HG02763 (cell line): ENCODE measurements around the gene ZNF565.
"Not testable (repeated sequence)": the region's sequence is repeated elsewhere in the genome, so short reads cannot be mapped to it uniquely, and the experiment has no call there.

Experiments used
- ATAC-seq: cut with Tn5 transposase; IDR thresholded peaks from one replicate; pipeline ENCODE4 v1.9.1; 2021; ENCODE audit warnings: mild to moderate bottlenecking, moderate library complexity; ENCODE audit not compliant: unreplicated experiment

The ZNF565 gene

DNA sequence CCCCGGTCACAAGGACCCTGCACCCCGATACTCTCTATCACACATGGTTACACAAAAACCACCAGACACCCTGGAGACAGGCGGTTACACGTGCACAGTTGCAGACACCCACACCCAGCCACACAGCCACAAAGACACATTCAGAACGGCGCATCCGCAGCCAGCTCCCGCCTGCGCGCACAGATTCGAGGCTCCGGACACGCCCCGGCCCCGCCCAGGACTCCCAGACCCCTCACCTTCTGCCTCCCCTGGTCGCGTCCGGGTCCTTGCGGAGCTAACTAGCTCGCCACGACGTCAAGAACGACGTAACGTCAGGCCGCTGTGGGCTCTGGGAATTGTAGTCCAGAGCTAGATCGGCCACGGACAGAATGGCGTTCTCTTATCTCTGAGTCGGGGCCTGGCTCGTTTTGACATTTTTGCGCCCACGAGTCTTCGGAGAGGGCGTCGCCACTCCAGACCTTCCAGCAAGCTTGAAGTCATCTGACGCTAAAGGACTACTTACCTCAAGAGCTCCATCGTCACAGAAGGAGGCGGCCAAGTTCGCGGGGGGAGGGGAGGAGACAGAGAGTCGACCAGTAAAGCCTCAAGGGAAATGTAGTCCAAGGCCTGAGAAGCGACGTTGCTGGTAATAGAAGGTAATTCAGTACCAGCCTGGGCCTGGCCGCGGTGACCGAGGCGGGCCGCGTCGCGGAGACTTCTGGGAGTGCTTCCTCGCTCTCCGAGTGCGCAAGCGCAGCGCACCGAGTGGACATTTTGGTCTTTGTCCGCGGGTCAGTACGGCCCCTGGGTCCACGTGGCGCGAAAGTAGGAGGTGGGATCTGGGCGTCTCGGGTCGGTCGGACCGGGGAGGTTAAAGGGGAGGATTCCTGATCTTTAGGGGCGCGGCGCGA, at the start of gene ZNF565, which contains the start of gene ZNF146:
Gene ZNF565 (minus strand): TSS at position 280 of the 890 bp plus-strand sequence. CDS start 12,680 bp downstream, outside the sequence.
Gene ZNF146 (plus strand): TSS at position 721 of the 890 bp plus-strand sequence. CDS start 21,335 bp downstream, outside the sequence.
- peak; percentile 91 for ATAC-seq

DNA sequence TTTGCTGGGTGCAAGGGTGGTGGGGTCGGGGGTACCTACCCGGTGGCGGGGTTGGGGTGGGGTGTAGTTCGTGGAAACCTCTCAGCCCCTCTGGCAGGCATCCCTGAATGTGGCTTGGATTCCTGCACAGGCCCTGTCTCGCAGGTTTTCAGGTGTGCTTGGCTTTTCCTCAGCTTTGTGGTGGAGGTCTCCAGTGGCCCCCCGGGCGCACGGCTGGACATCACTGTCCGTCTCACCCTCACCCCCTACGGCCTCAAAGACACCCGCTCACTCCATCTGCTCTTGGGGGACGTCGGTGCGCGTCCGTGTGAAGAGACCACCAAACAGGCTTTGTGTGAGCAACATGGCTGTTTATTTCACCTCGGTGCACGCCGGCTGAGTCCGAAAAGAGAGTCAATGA, 44.7 kb upstream of the ZNF565 start:
- ATAC-seq: no peak

DNA sequence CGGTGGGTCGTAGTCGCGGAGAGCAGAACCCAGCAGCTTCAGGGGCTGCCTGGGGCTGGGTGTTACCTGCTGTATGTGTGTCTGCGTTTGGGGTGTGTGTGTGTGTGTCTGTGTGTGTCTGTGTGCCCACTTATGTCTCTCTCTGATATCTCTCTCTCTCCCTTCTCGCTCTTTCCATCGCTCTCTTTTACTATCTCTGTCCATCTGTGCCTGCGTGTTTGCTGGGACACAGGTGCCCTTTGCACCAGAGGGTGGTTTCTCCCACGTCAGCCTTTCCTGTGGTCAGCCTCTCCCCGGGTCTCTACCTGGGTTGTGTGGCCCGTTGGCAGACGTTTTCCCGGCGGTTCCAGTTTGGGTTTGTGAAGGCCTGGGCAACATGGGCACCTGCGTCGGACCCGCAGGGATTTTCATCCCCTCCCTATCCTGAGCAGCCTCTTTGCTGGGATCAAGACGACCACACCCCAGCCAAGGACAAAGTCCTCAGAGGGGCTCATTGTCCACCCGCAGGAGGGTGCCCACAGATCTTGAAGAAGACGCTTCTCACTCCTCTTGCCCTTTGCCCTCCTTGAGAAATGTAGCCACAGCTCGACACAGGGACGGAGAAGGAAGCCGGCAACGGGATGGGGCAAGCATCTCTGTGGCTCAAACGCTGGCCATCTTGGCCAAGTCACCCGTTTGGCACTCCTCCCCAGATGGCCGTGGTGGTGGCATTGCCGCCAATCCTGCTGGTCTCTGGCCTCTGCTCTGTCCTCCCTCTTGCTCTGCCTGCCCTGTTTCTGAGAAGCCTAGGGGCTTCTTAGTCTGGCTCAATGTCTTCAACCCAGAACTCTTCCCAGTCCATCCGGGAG, 43.8 kb upstream of the ZNF565 start:
- no peak for ATAC-seq

DNA sequence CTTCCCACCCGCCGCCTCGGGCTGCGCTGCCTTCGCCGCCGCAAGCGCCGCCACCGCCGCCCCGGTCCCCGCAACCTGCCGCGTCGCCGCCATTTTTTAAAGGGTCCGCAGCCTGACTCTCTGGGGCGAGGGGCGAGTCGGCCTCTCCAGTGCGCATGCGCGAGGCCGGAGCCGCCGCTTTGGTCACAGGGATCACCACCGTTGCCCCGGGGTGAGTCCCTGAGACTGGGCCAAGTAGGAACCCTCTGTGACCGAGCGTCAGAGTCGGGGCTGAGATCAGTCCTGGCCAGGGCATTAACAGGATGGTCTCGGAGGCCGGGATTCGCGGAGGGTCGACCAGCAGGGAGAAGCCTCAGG, 43.0 kb upstream of the ZNF565 start:
- ATAC-seq: no peak

DNA sequence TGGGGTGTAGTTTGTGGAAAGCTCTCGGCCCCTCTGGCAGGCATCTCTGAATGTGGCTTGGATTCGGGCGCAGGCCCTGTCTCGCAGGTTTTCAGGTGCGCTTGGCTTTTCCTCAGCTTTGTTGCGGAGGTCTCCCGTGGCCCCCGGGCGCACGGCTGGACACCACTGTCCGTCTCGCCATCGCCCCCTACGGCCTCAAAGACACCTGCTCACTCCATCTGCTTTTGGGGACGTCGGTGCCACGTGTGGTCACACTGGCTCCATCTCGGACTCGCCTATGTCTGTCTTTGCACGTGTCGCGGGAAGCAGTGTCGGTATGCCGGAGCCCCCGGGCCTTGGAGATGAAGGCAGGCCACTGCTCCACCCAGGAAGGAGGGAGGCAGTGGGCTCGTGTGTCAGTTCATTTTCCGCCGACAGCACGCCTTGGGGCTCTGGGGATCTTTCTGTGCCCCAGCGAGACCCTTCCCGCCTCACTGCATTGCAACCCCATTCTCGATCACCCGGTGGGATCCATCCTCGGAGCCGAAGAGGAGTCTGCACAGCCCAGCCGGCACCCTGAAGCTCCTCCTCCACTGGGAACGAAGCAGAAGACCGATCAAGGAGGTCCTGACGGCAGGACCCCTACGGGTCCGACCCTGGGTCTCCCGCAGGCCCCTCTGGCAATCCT, 42.5 kb upstream of the ZNF565 start:
- ATAC-seq: no peak

DNA sequence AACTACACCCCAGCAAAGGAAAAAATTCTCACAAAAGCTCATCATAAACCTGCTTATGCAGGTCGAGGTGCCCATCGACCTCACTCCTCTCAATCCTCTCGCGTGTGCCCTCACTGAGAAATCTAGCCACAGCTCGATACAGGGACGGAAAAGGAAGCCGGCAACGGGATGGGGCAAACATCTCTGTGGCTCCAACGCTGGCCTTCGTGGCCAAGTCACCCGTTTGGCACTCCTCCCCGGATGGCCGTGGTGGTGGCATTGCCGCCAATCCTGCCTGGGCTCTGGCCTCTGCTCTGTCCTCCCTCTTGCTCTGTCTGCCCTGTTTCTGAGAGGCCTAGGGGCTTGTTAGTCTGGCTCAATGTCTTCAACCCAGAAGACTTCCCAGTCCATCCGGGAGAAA, 41.6 kb upstream of the ZNF565 start:
- ATAC-seq: no peak

DNA sequence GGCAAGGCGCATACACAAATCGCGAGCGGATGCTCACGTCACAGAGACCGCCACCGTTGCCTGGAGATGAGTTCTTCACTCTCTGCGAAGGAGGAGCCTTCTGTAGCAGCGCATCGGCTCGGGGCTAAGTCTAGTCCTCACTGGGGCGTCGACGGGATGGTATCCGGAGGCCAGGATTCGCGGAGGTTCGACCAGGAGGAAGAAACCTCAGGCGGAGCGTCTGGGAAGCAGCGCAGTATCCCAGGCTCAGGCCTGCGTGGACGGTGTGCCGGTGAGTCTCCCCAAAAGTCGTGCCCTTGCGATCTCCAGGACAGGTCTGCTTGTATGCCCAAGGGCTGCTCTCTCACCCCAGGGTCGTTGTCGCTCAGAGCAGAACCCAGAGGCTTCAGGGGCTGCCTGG, 40.9 kb upstream of the ZNF565 start:
- ATAC-seq: no peak

DNA sequence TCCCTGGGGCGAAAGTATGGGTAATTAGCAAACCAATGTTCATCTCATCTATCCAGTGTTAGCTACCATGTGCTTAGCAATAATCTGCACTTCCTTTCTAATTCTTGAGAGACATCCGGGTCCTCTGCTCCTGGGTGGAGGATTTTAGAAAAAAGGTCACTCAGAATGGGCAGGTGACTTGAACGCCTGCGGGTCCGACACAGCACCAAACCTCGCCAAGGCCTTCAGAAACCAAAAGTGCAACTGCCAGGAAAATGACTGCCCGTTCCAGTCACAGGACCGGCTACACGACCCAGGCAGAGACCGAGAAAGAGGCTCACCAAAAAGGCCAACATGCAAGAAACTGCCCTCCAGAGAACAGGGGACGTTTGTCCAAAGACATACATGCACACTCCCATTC, 40.4 kb upstream of the ZNF565 start:
- no peak for ATAC-seq

DNA sequence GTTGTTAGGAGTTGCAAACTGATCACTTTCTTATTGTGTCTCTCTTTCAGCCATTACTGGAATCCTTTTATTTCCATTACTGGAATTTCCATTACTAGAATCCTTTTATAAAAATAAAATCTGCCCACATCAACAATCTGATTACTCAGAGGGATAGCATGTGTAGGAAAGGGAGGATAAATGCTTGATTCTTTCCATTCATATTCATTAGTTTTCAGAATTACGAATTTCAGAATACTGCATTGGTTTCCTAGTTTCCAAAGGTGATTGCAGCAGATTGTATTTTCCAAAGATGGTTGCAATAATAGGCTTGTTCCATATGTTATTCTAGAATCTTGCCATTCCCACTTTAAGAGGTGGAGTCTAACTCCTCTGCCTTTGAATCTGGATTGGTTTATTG, 37.6 kb upstream of the ZNF565 start:
- ATAC-seq: no peak

DNA sequence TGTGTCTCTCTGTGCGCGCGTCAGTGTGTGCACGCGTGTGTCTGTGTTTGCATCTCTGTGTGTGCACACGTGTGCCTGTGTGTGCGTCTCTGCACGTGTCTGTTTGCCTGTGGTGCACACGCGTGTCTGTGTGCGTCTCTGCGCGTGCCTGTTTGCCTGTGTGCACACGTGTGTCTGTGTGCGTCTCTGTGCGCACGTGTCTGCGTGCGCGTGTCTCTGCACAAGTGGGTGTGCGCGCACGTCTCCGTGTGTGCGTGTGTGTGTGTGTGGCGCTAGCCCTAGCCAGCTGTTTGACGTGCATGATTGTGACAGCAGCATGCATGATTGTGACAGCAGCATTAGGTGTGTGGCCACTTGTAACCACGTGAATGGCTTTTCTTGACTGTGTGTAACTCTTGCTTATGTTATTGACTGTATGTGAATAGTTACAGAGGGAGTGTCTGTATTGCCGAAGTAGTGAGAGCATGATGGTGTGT, 31.6 kb upstream of the ZNF565 start:
- no peak for ATAC-seq

DNA sequence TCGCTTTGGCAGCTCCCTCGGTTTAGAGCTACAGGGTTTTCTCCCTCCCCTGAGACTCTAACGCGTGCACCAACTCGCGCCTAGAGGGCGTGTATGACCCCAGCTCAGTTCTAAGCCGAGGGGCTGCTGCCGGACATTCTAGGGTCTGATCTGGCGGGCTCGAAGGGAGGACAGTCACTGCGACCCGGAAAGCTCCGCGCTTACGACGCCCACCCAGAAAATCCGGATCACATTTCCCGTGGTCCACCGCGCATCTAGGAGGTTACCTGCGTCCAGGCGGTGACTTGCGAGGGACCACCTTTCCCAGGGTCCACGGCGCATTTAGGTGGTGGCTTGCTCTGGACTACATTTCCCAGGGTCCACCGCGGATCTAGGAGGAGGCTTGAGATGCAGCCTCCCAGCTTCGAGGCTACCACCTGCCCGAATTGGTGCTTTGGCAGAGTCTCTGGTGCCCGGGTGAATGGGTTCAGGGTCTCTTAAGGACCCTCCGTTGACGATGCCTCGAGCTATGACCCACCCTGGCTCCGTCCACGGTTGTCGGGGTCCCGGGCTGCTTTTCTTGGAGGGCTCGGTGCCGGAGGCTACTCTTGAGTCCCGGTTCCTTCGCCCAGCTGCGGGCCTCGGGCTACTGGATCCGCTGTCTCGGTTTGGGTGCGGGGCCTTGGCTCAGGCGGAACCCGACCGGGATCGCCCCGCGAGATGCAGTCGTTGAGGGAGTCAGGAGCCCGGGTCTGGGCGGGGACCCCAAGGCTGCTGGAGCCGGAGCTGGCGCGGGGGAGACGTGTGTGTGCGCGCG, 30.9 kb upstream of the ZNF565 start:
- ATAC-seq: no peak

DNA sequence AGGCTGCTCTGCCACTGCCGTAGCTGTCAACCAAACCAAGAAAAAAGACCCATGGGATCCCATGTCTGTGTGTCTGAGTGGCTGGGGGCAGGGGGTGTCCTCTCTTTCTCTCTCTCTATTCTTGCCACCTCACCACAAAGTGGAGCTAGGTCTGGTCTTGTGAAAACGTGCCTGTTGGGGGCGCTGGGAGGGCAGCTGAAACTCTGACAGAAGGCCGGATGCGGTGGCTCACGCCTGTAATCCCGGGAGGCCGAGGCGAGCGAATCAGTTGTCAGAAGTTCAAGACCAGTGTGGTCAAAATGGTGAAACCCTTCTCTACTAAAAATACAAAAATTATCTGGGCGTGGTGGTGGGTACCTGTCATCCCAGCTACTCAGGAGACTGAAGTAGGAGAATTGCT, 29.6 kb upstream of the ZNF565 start:
- no peak for ATAC-seq

DNA sequence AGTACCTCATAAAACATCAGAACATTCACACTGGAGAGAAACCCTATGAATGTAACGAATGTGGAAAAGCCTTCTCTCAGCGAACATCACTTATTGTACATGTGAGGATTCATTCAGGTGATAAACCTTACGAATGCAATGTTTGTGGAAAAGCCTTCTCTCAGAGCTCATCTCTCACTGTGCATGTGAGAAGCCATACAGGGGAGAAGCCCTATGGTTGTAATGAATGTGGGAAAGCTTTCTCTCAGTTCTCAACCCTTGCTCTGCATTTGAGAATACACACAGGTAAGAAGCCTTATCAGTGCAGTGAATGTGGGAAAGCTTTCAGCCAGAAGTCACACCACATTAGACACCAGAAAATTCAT, 22.5 kb upstream of the ZNF565 start:
- no peak for ATAC-seq

DNA sequence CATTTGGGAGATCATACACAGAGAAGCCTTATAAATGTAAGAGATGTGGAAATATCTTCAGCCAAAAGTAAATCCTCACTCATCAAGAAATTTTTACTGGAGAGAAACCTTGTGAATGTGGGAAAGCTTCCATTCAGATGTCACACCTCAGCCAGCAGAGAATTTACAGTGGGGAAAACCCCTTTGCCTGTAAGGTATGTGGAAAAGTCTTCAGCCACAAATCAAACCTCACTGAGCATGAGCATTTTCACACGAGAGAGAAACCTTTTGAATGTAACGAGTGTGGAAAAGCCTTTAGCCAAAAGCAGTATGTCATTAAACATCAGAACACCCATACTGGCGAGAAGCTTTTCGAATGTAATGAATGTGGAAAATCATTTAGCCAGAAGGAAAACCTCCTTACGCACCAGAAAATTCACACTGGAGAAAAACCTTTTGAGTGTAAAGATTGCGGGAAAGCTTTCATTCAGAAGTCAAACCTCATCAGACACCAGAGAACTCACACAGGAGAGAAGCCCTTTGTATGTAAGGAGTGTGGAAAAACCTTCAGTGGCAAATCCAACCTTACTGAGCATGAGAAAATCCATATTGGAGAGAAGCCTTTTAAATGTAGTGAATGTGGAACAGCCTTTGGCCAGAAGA, 22.0 kb upstream of the ZNF565 start:
- no peak for ATAC-seq

DNA sequence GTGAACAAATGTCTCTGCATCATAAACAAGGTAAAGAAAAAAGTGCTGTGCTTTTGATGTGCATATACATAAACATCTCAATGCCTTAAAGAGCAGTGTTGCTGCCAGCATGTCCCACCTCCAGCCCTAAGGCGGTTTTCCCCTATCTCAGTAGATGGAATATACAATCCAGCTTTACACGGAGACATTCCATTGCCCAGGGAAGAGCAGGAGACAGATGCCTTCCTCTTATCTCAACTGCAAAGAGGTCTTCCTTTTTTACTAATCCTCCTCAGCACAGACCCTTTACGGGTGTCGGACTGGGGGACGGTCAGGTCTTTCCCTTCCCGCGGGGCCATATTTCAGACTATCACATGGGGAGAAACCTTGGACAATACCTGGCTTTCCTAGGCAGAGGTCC, 19.2 kb upstream of the ZNF565 start:
- not testable (repeated sequence) for ATAC-seq

DNA sequence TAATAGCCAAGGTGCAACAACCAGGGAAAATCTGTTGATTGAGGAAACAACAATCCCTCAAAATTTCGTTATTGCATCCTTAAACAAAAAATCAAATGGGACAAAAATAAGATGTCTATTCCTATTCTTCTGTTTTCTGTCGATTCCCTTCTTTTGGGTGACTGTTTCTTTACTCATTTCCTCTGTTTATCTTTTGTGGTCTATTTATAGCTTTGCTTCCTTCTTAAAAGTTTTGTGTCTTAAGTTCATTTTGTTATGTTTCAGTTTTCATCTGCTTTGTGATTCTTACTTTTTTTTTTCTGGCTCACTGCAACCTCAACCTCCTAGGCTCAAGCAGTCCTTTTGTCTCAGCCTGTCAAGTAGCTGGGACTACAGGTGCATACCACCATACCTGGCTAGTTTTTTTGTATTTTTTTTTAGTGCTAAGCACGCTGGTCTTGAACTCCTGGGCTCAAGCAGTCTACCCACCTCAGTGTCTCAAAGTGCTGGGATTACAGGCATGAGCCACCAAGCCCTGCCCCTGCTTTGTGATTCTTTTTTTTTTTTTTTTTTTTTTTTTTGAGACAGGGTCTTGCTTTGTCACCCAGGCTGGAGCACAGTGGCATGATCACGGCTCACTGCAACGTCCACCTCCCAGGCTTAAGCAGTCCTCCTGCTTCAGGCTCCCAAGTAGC, 10.9 kb upstream of the ZNF565 start:
- no peak for ATAC-seq

DNA sequence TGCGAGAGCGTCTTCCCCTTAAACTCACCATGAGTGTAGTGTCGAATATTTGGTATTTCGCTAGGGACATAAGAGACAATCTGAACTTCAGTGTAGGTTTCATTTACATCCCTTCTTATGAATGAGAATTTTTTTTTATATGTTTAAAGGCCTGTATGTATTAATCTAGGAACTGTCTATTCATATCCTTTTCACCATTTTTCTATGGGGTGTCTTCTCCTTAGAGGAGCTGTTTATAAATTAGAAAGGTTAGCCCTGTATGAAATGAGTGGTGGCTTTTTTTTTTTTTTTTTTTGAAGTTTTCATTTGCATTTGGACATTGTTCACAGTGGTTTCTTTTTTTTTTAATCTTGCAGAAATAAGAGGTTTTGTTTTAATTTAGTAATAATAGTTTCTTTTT, 8.0 kb upstream of the ZNF565 start:
- ATAC-seq: no peak

DNA sequence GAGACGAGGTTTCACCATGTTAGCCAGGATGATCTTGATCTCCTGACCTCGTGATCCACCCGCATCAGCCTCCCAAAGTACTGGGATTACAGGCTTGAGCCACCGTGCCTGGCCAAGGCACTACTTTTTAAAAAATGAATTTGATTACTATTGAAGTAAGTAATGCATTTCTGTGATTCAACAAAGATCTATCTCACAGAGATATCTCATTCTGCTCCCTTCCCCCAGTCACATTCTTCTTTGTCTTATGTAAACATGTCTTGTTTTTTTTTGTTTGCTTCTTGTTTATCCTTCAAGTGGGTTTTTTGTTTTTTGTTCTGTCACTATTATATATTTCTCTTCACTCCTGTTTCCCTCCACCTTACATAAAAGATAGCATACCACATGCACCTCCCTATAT, 7.0 kb upstream of the ZNF565 start:
- ATAC-seq: no peak
